LNCaP clone FGC (cell line): ENCODE results near the gene ZNF740.

Experiments
- DNase-seq: peaks from one replicate; pipeline ENCODE4 v3.0.0-alpha.2; 2011; ENCODE audit warnings: low read depth
- H3K4me3 ChIP-seq: 2 replicates; pipeline ENCODE4 v1.5.1; 2011; ENCODE audit warnings: mild to moderate bottlenecking, low read depth, low read length, control low read depth
- CTCF ChIP-seq: IDR thresholded peaks from 2 replicates; pipeline ENCODE4 v1.5.1; 2012; ENCODE audit warnings: mild to moderate bottlenecking; ENCODE audit not compliant: control insufficient read depth, insufficient read depth; ENCODE audit errors: extremely low read depth

ZNF740 gene

GRCh38 chr12:53214221-53214620 lies 33.7 kb downstream of the ZNF740 start:
- TF ChIP-seq CTCF = no peak
- no peak overlapping the region for H3K4me3 ChIP-seq
- no peak for DNase-seq

DNA sequence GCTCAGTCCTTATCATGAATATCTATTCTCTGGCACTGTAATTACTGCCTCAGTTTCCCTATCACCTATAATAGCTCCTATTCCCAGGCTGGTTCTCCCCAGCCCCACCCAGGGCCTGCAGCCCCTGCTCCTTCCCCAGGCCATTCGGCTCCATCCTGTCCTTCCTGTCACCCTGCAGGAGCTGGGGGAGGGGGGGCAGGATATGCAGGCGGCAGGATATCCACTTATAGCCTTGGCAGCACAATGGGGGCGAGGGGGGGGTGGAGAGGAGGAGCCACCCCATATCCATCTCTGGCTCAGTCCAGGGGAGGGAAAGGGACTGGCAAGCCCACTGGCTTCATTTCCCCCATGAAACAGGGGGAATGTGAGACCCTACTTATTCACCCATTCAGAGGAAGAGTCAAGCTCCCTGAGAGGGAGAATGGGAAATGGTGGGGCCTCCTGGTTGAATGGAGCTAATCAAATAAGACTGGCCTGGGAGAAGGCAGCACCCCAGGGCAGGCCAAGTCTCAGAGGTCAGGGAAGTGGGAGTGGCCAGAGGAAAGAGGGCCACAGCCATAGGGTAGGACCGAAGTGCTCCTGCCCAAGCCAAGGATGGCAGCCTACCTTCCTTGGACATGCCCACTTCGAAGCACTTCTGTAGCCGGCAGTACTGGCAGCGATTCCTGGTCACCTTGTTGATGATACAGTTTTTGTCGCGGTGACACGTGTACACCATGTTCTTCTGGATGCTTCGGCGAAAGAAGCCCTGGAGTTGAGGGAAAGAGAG lies 34.3 kb downstream of the ZNF740 start:
- no peak overlapping the region for H3K4me3 ChIP-seq
- no peak for TF ChIP-seq CTCF
- DNase-seq = no peak

- no peak overlapping the region for H3K4me3 ChIP-seq
- TF ChIP-seq CTCF = no peak
- no peak for DNase-seq
These were observed 35.0 kb downstream of the ZNF740 start for GRCh38 chr12:53215497-53215896.

- TF ChIP-seq CTCF = no peak
- H3K4me3 ChIP-seq = no peak overlapping the region
- no peak for DNase-seq
These were observed 36.8 kb downstream of the ZNF740 start for GRCh38 chr12:53217051-53217930.

DNA sequence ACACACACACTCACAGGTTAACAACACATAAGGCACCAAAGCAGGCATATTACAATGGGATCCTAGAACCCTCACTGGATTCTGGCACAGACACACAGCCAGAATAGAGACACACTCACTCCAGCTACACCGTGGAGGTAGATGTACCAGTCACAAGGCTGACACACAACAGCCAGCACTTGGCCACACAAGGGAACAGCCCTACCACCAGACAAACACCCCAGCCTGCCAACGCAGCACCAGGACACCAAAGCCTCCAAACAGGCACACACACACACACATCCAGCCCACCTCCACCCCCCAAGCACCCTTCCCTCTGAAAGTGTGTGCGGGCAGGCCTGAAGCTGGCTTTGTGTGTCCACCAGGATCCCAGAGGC lies 37.4 kb downstream of the ZNF740 start:
- no peak overlapping the region for H3K4me3 ChIP-seq
- DNase-seq = no peak
- TF ChIP-seq CTCF = no peak

- no peak overlapping the region for H3K4me3 ChIP-seq
- TF ChIP-seq CTCF = no peak
- no peak for DNase-seq
These were observed 38.2 kb downstream of the ZNF740 start for GRCh38 chr12:53218551-53219291.
